ENCODE results near the gene ZNF76.

DNA sequence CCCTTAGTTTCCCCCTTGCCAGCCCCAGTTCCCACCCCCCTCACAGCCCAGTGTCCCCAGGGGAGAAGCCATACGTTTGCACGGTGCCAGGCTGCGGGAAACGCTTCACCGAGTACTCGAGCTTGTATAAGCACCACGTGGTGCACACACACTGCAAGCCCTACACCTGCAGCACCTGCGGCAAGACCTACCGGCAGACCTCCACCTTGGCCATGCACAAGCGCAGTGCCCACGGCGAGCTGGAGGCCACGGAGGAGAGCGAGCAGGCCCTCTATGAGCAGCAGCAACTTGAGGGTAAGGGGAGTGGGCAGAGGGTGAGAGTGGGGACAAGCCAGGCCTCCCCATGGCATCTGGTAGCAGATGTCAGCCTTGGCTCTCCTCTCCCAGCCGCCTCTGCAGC is 33.0 kb downstream of the ZNF76 start:
- no peak for TF ChIP-seq CTCF (IDR thresholded peaks at IDR 0.05; ENCODE audit: insufficient read depth, low read length, poor library complexity, severe bottlenecking)
- no peak for TF ChIP-seq EZH2phosphoT487 (conservative IDR thresholded peaks at IDR 0.05; ENCODE audit: low read length)
